H9 (cell line): ENCODE data around the gene DNAAF1. TPM values are rescaled to one million over a fixed set of nuclear protein-coding genes. Genes with fewer than 3 reads are reported as not detected.
A peak's percentile ranks its signal among the peaks of the same experiment; 100 is the strongest.

Source experiments
- DNase-seq: peaks from one replicate; pipeline ENCODE4 v3.0.0-alpha.2; 2017
- H2AFZ ChIP-seq: one replicate; pipeline ENCODE4 v1.6.1; 2013; ENCODE audit warnings: mild to moderate bottlenecking, low read length, control low read depth, moderate library complexity
- H2AK5ac ChIP-seq: 2 replicates; pipeline ENCODE4 v1.6.1; 2013; ENCODE audit warnings: low read length, control low read depth, mixed read lengths; ENCODE audit not compliant: insufficient read length
- H2BK120ac ChIP-seq: one replicate; pipeline ENCODE4 v1.6.1; 2013; ENCODE audit warnings: low read depth, mild to moderate bottlenecking, low read length, control low read depth, inconsistent platforms; ENCODE audit not compliant: poor library complexity, severe bottlenecking
- H2BK12ac ChIP-seq: 2 replicates; pipeline ENCODE4 v1.6.1; 2013; ENCODE audit warnings: low read length, control low read depth, mixed read lengths, low read depth; ENCODE audit not compliant: insufficient read length
- H2BK15ac ChIP-seq: 2 replicates; pipeline ENCODE4 v1.6.1; 2013; ENCODE audit warnings: low read depth, low read length, control low read depth
- H2BK20ac ChIP-seq: one replicate; pipeline ENCODE4 v1.6.1; 2013; ENCODE audit warnings: low read depth, mild to moderate bottlenecking, low read length, control low read depth, inconsistent platforms; ENCODE audit not compliant: poor library complexity, severe bottlenecking
- H2BK5ac ChIP-seq: 2 replicates; pipeline ENCODE4 v1.6.1; 2013; ENCODE audit warnings: low read length, control low read depth, mixed read lengths; ENCODE audit not compliant: insufficient read length
- H3K14ac ChIP-seq: 2 replicates; pipeline ENCODE4 v1.6.1; 2013; ENCODE audit warnings: low read length, control low read depth; ENCODE audit not compliant: insufficient read depth
- H3K18ac ChIP-seq: 2 replicates; pipeline ENCODE4 v1.6.1; 2013; ENCODE audit warnings: low read depth, mild to moderate bottlenecking, mixed read lengths, low read length, control low read depth; ENCODE audit not compliant: insufficient read length
- H3K23ac ChIP-seq: 2 replicates; pipeline ENCODE4 v1.6.1; 2013; ENCODE audit warnings: low read length, control low read depth, mixed read lengths, low read depth; ENCODE audit not compliant: insufficient read length
- H3K23me2 ChIP-seq: 2 replicates; pipeline ENCODE4 v1.6.1; 2013; ENCODE audit warnings: low read depth, mild to moderate bottlenecking, mixed read lengths, low read length, control low read depth; ENCODE audit not compliant: insufficient read length, poor library complexity, severe bottlenecking
- H3K27ac ChIP-seq: 2 replicates; pipeline ENCODE4 v1.5.1; 2013; ENCODE audit warnings: low read length, control low read depth, mixed read lengths, low read depth; ENCODE audit not compliant: insufficient read length
- H3K27me3 ChIP-seq: 2 replicates; pipeline ENCODE4 v1.6.1; 2013; ENCODE audit warnings: low read length, control low read depth, inconsistent platforms; ENCODE audit not compliant: insufficient read depth
- H3K4ac ChIP-seq: 2 replicates; pipeline ENCODE4 v1.6.1; 2013; ENCODE audit warnings: low read depth, mild to moderate bottlenecking, control low read depth, inconsistent platforms, low read length, moderate library complexity
- H3K4me1 ChIP-seq: 2 replicates; pipeline ENCODE4 v1.6.1; 2013; ENCODE audit warnings: low read length, control low read depth, inconsistent platforms; ENCODE audit not compliant: insufficient read depth
- H3K4me2 ChIP-seq: 2 replicates; pipeline ENCODE4 v1.6.1; 2013; ENCODE audit warnings: low read length, control low read depth, mixed read lengths; ENCODE audit not compliant: insufficient read length, insufficient read depth
- H3K56ac ChIP-seq: 2 replicates; pipeline ENCODE4 v1.6.1; 2013; ENCODE audit warnings: low read depth, mild to moderate bottlenecking, mixed read lengths, low read length, control low read depth; ENCODE audit not compliant: insufficient read length
- H3K79me1 ChIP-seq: 2 replicates; pipeline ENCODE4 v1.6.1; 2013; ENCODE audit warnings: low read depth, mild to moderate bottlenecking, moderate library complexity, low read length, control low read depth, inconsistent platforms; ENCODE audit not compliant: insufficient read depth, poor library complexity, severe bottlenecking
- H3K79me2 ChIP-seq: 2 replicates; pipeline ENCODE4 v1.6.1; 2013; ENCODE audit warnings: low read length, control low read depth, inconsistent platforms; ENCODE audit not compliant: insufficient read depth
- H3K9ac ChIP-seq: 2 replicates; pipeline ENCODE4 v1.6.1; 2013; ENCODE audit warnings: low read length, control low read depth, mixed read lengths; ENCODE audit not compliant: insufficient read length; ENCODE audit errors: extremely low read depth
- H3K9me3 ChIP-seq: one replicate; pipeline ENCODE4 v1.6.1; 2013; ENCODE audit warnings: low read depth, low read length, inconsistent platforms; ENCODE audit not compliant: control insufficient read depth
- H3T11ph ChIP-seq: one replicate; pipeline ENCODE4 v1.6.1; 2013; ENCODE audit warnings: mild to moderate bottlenecking, low read length, control low read depth, inconsistent platforms
- H4K20me1 ChIP-seq: one replicate; pipeline ENCODE4 v1.6.1; 2013; ENCODE audit not compliant: control insufficient read depth, insufficient read length, insufficient read depth
- H4K5ac ChIP-seq: 2 replicates; pipeline ENCODE4 v1.6.1; 2013; ENCODE audit warnings: low read depth, mild to moderate bottlenecking, mixed read lengths, low read length, control low read depth; ENCODE audit not compliant: insufficient read length
- H4K8ac ChIP-seq: replicated peaks from 2 replicates; pipeline ENCODE4 v1.6.1; 2013; ENCODE audit warnings: low read length, control low read depth, mixed read lengths, low read depth; ENCODE audit not compliant: insufficient read length
- H4K91ac ChIP-seq: 2 replicates; pipeline ENCODE4 v1.6.1; 2013; ENCODE audit warnings: low read depth, mild to moderate bottlenecking, moderate library complexity, mixed read lengths, low read length, control low read depth; ENCODE audit not compliant: insufficient read length
- H3K27ac Mint-ChIP-seq, 3 experiments: 2 replicates in 2 of 3; 3 replicates in 1 of 3; pipeline ENCODE4 v1.8.0; 2020 to 2021; ENCODE audit warnings: mixed read lengths in 3 of 3, mild to moderate bottlenecking in 1 of 3, moderate library complexity in 1 of 3
- H3K27me3 Mint-ChIP-seq: 2 replicates; pipeline ENCODE4 v1.8.0; 2021; ENCODE audit warnings: low read depth, mild to moderate bottlenecking, moderate library complexity, mixed read lengths
- H3K36me3 Mint-ChIP-seq, 3 experiments: 2 replicates in 2 of 3; 3 replicates in 1 of 3; pipeline ENCODE4 v1.8.0; 2020 to 2021; ENCODE audit warnings: low read depth in 3 of 3, mixed read lengths in 3 of 3; ENCODE audit not compliant: insufficient read depth in 1 of 3
- H3K4me1 Mint-ChIP-seq, 2 experiments: 2 replicates each; pipeline ENCODE4 v1.8.0; 2020; ENCODE audit warnings: mixed read lengths in 2 of 2
- H3K4me3 Mint-ChIP-seq, 2 experiments: 2 replicates in 1 of 2; 3 replicates in 1 of 2; pipeline ENCODE4 v1.8.0; 2020 to 2021; ENCODE audit warnings: mild to moderate bottlenecking in 2 of 2, mixed read lengths in 2 of 2, moderate library complexity in 1 of 2
- H3K9me3 Mint-ChIP-seq, 2 experiments: 2 replicates in 1 of 2; 3 replicates in 1 of 2; pipeline ENCODE4 v1.8.0; 2020; ENCODE audit warnings: mild to moderate bottlenecking in 2 of 2, mixed read lengths in 2 of 2, moderate library complexity in 1 of 2
- CTCF ChIP-seq: fragments of 200-600 bp; sonication (generic); conservative IDR thresholded peaks from 3 replicates; pipeline ENCODE4 v1.8.0; 2021; ENCODE audit warnings: antibody characterized with exemption, mild to moderate bottlenecking
- WGBS: extraction: QIAGEN DNeasy Blood & Tissue Kit; methylation state at CpG from one replicate; pipeline ENCODE4 v1.1.7; 2013; ENCODE audit warnings: missing lambda C conversion rate, low lambda C conversion rate, mixed read lengths; ENCODE audit not compliant: insufficient read length; ENCODE audit errors: extremely low coverage; 5-methylcytosine and 5-hydroxymethylcytosine counted together
- total RNA-seq: library from RNA; stranded (reverse); gene quantifications from 2 replicates; pipeline ENCODE4 v1.2.1, GENCODE V29; 2021

DNAAF1 gene
- total RNA-seq, 1 experiment from 2014 or later: not detected

GRCh38 chr16:84143784-84144199, 1.3 kb upstream of the DNAAF1 start:
- peaks cover 9% of the 10 kb centered on the region for H3K23me2 ChIP-seq
- peaks cover 3% of the 10 kb centered on the region for H3K79me1 ChIP-seq
- no peak overlapping the region for H2BK5ac ChIP-seq
- peaks cover 4% of the 10 kb centered on the region; the same call in 1 of the 2 replicates for H3K79me2 ChIP-seq
- H3K4me2 ChIP-seq: peak overlapping the region; percentile 77
- peaks cover 22 to 29% of the 10 kb centered on the region in 2 experiments for H3K4me1 Mint-ChIP-seq
- H3K27me3 Mint-ChIP-seq: peaks cover 16% of the 10 kb centered on the region
- no peak overlapping the region for H4K91ac ChIP-seq
- H3K36me3 Mint-ChIP-seq: peaks cover 4 to 18% (median 6%) of the 10 kb centered on the region in 3 experiments; a peak in 6 of 7 replicates
- H3K27ac Mint-ChIP-seq: no peak overlapping the region; a peak in 1 of 7 replicates
- no peak overlapping the region for H2BK120ac ChIP-seq
- no peak overlapping the region for H2BK12ac ChIP-seq
- no peak overlapping the region for H3T11ph ChIP-seq
- DNase-seq: no peak
- H2AFZ ChIP-seq: no peak overlapping the region
- no peak overlapping the region for H3K23ac ChIP-seq
- no peak overlapping the region for H3K18ac ChIP-seq
- H3K4ac ChIP-seq: no peak overlapping the region
- peak overlapping the region; percentile 95 to 99 for H3K4me3 Mint-ChIP-seq
- H3K56ac ChIP-seq: no peak overlapping the region
- no peak overlapping the region for H3K9ac ChIP-seq
- no peaks in the 10 kb centered on the region for H3K9me3 ChIP-seq
- H4K8ac ChIP-seq: no peak overlapping the region
- H2BK15ac ChIP-seq: no peak overlapping the region
- H3K14ac ChIP-seq: no peak overlapping the region
- peaks cover 5% of the 10 kb centered on the region; the same call in 1 of the 2 replicates for H3K4me1 ChIP-seq
- no peaks in the 10 kb centered on the region for H3K27me3 ChIP-seq
- peaks cover 0 to 9% of the 10 kb centered on the region in 2 experiments; a peak in 1 of 5 replicates for H3K9me3 Mint-ChIP-seq
- WGBS: no CpG with 5 or more reads among the region's 13 CpGs
- H4K20me1 ChIP-seq: no peaks in the 10 kb centered on the region
- no peak overlapping the region for H2BK20ac ChIP-seq
- H3K27ac ChIP-seq: no peak overlapping the region
- no peak for TF ChIP-seq CTCF
- H4K5ac ChIP-seq: no peak overlapping the region
- H2AK5ac ChIP-seq: no peak overlapping the region
